Epithelial cell of proximal tubule (primary cell): Measurements from ENCODE around the gene MYT1. TPM values are rescaled to one million over a fixed set of nuclear protein-coding genes. Genes with fewer than 3 reads are reported as not detected.

Experiments
- DNase-seq: peaks from one replicate; pipeline ENCODE4 v3.0.0-alpha.2; 2011; ENCODE audit warnings: low read depth
- H3K4me3 ChIP-seq: 2 replicates; pipeline ENCODE4 v1.5.1; 2011; ENCODE audit warnings: low read depth, mild to moderate bottlenecking, low read length
- total RNA-seq: library from RNA; depleted of rRNA; stranded (reverse); fragments of >200 nt; gene quantifications from 2 replicates; pipeline ENCODE4 v1.2.3, GENCODE V29; 2015
- TF ChIP-seq, protein P1 (sequence below): conservative IDR thresholded peaks from 2 replicates; pipeline ENCODE4 v1.5.1; 2012; ENCODE audit warnings: low read depth, mild to moderate bottlenecking, low read length

The MYT1 gene
- total RNA-seq, 1 donor from 2014 or later: not detected

DNA sequence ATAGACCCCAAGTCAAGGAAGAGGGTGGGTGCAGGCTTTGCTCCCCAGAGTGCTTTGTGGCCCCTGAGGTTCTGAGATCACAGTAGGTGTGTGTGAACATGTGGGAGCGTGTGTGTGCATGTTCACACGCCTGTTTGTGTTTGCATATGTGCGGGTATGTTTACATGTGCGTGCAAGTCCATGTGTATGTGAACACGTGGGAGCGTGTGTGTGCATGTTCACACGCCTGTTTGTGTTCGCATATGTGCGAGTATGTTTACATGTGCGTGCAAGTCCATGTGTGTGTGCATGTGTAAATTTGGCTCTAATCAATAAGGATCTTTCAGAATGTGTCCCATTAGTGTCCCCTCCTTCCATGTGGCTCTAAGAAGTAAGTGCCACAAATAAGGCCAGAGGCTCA is 49.9 kb downstream of the MYT1 start:
- TF ChIP-seq, protein P1, sequence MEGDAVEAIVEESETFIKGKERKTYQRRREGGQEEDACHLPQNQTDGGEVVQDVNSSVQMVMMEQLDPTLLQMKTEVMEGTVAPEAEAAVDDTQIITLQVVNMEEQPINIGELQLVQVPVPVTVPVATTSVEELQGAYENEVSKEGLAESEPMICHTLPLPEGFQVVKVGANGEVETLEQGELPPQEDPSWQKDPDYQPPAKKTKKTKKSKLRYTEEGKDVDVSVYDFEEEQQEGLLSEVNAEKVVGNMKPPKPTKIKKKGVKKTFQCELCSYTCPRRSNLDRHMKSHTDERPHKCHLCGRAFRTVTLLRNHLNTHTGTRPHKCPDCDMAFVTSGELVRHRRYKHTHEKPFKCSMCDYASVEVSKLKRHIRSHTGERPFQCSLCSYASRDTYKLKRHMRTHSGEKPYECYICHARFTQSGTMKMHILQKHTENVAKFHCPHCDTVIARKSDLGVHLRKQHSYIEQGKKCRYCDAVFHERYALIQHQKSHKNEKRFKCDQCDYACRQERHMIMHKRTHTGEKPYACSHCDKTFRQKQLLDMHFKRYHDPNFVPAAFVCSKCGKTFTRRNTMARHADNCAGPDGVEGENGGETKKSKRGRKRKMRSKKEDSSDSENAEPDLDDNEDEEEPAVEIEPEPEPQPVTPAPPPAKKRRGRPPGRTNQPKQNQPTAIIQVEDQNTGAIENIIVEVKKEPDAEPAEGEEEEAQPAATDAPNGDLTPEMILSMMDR: no peak
- no peak for DNase-seq
- no peak overlapping the region for H3K4me3 ChIP-seq

DNA sequence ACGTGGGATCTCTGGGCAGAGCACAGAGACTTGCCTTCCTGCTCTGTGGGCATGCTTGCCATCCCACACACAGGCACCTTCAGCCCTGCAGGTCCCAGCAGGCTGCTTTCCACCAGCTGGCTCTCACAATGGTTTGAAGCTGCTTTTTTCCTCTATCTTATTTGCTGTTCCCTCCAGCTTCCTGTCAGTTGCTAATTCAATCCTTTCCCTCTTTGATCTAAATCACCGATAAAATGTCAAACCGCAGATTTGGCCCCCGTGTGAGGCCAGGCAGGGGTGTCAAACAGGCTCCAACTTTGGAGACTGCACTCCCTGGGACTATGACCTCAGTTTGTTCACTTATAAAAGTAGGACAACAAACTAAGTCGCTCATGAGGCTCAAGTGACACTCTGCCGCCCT is 50.7 kb downstream of the MYT1 start:
- TF ChIP-seq, protein P1: no peak

DNA sequence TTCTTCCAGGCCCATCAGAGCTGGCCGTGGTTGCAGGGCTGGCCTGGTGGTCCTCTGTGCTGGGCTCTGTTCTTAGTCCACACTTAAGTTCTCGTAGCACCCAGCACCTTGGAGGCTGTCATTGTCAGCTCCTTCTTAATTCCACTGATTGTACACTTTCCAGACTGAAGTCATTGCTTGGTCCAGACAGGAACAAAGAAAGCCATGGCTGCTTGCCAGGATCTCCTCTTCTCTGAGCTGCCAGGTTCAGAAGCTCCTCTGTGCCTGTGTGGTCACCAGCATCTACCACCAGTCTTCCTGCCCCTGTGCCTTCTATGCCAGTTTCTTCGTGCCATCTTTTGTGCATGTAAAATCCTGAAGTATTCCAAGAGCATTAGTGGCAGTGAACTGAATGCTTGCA is 51.8 kb downstream of the MYT1 start:
- TF ChIP-seq, protein P1: no peak
- no peak for DNase-seq
- H3K4me3 ChIP-seq: no peak overlapping the region

More for the DNA sequence above, 50.7 kb downstream of the MYT1 start:
- no peak overlapping the region for H3K4me3 ChIP-seq
- no peak for DNase-seq

DNA sequence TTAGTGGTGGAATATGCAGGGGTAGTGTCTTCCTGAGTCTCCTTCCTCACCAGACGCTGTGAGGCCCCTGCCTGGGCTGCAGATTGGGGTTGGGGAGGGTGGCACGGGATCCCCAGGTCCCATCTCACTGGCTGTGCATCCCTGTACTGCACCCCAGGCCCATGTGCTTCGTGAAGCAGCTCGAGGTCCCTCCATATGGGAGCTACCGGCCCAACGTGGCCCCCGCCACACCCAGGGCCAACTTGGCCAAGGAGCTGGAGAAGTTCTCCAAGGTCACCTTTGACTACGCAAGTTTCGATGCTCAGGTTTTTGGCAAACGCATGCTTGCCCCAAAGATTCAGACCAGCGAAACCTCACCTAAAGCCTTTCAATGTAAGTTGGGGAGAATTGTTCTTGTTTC is 52.7 kb downstream of the MYT1 start:
- no peak for DNase-seq
- TF ChIP-seq, protein P1: no peak
- no peak overlapping the region for H3K4me3 ChIP-seq

DNA sequence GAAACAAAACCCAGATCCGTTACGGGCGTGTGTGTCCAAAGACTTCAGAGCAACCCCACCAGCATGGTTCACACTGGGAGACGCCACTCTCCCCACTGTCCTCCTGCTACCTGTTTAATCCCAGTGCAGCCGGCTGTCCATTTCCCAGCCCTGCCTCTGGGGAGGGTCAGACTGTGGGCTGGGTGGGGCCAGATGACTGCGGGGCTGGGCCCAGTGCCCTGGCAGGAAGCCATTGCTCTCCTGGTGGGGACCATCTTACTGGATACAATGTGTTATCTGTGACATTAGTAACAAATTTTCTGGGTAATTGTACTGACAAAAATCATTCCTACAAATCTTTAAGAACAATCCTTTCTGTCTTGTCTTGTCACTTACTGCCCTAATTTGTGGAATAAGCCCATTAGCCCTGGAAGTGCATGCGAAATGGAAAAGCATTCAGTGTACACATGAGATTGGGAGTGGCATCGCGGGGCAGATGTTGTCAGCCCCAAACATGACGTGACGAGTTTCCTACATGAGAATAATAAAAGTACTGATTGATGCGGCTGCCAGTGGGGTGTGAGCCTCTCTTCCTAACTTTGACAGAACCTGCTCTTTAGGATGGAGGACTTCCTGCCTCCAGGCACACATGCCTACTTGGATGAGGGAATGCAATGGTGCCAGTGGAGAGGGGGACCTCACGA is 53.4 kb downstream of the MYT1 start:
- DNase-seq: no peak
- TF ChIP-seq, protein P1: no peak
- H3K4me3 ChIP-seq: no peak overlapping the region

DNA sequence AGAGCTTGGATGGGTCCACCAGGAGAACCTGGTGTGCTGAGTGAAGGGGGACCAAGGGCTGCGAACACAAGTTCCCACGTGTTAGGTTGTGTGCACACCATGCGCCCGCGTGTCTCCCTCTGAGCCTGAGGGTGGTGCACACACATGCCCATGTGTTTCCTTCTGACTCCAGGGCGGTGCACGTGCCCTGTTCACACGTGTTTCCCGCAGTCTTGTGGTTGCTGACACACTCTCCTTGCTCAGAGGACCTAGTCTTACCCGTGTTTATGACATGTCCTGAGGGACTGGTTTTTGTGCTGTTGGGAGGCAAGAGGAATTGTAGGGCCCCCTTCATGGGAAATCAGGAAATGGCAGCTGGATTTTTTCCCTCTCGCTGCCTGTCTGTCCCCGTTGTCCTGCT is 55.0 kb downstream of the MYT1 start:
- no peak overlapping the region for H3K4me3 ChIP-seq
- DNase-seq: no peak
- TF ChIP-seq, protein P1: no peak

DNA sequence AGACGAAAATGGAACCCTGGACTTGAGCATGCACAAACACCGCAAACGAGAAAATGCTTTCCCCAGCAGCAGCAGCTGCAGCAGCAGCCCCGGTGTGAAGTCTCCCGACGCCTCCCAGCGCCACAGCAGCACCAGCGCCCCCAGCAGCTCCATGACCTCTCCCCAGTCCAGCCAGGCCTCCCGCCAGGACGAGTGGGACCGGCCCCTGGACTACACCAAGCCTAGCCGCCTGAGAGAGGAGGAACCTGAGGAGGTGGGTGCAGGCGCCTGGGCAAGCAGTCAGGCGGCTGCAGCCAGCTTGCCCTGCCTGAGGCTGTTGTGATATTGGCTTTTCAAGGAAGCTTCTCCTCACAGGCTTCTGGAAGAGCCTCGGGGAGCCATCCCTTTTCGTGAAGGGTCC is 55.5 kb downstream of the MYT1 start:
- no peak for DNase-seq
- TF ChIP-seq, protein P1: no peak
- H3K4me3 ChIP-seq: no peak overlapping the region
